Measurements from ENCODE around the gene KANK2.
"Not testable (repeated sequence)": the region's sequence is repeated elsewhere in the genome, so short reads cannot be mapped to it uniquely, and the experiment has no call there.

KANK2 gene

GRCh38 chr19:11195681-11196080, 1.7 kb downstream of the KANK2 start:
- DNase-seq, result no peak

GRCh38 chr19:11194656-11195558, 2.4 kb downstream of the KANK2 start:
- no peak for DNase-seq

DNA sequence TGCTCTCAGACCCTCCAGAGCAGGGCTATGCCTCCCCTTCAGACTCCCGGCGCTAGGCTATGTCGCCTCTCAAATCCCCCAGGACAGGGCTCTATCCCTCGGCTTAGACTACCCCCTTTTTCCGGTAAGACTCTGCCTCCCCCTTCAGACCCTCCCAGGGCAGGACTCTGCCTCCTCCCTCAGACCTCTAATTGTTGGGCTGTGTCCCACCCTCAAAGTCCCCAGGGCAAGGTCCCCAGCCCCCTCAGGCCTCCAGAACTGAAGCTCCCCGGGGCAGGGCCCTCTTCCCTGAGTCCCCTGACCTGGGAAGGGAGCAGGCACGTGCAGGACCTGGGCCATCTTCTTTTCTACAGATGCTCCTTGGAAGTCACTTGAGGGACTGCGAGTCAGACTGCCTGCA, 3.2 kb downstream of the KANK2 start:
- no peak for DNase-seq

- DNase-seq, result no peak
These were observed 4.1 kb downstream of the KANK2 start for GRCh38 chr19:11192957-11193939.

DNA sequence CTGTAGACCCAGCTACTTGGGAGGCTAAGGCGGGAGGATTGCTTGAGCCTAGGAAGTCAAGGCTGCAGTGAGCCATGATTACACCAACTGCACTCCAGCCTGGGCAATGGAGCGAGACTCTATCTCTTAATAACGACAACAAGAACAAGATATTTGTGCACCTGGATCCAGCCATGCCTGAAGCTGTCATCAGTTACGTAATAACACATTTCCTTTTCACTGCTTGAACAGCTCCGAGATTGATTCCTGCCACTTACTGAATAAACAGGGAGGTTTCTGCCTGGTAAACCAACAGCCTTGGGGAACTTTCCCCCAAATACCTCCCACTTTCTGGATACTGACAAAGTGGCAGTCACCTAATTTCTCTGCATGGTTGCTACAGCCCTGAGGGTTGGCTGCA, 5.4 kb downstream of the KANK2 start:
- DNase-seq, result no peak

DNA sequence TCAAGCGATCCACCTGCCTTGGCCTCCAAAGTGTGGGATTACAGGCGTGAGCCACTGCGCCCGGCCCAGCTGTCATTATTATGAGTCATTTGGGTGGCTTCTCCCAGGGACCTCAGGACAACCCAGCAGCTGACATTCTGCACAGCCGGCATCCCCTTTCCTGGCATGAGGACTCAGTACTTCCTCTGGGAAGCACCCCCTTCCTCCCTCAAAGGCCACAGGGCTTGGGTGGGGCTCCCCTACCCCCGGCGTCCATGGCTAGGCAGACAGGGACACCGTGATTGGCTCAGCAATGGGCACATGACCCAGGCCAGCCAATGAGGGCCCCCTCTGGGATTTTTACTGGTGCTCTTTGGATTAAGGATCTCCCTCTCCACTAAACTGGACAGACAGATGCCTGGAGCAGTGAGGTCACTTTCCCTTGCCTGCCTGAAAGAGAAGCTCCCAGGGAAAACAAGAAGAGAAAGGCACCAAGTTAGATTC, 6.0 kb downstream of the KANK2 start:
- peak; percentile 73 for DNase-seq

DNA sequence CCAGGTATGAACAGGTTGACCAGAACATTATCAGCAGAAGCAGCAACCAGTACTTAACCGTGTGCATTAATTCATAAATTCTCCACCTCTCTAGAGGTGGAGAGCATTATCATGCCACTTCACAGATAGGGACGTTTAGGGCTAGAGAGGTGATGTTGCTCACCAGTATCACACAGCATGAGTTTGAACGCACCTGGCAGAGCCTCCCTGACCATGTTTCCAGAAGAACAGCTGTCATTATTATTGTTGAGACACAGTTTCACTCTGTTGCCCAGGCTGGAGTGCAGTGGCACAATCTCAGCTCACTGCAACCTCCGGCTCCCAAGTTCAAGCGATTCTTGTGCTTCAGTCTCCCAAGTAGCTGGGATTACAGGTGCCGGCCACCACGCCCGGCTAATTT, 6.8 kb downstream of the KANK2 start:
- DNase-seq, result no peak

- no peak for DNase-seq
These were observed 9.9 kb downstream of the KANK2 start for GRCh38 chr19:11187441-11187840.

- no peak for DNase-seq
These were observed 14.4 kb downstream of the KANK2 start for GRCh38 chr19:11182994-11183393.

- no peak for DNase-seq
These were observed 15.9 kb downstream of the KANK2 start for GRCh38 chr19:11181488-11181887.

GRCh38 chr19:11180975-11181374, 16.4 kb downstream of the KANK2 start:
- DNase-seq, result not testable (repeated sequence)

- no peak for DNase-seq
These were observed 17.0 kb downstream of the KANK2 start for GRCh38 chr19:11180346-11180745.

DNA sequence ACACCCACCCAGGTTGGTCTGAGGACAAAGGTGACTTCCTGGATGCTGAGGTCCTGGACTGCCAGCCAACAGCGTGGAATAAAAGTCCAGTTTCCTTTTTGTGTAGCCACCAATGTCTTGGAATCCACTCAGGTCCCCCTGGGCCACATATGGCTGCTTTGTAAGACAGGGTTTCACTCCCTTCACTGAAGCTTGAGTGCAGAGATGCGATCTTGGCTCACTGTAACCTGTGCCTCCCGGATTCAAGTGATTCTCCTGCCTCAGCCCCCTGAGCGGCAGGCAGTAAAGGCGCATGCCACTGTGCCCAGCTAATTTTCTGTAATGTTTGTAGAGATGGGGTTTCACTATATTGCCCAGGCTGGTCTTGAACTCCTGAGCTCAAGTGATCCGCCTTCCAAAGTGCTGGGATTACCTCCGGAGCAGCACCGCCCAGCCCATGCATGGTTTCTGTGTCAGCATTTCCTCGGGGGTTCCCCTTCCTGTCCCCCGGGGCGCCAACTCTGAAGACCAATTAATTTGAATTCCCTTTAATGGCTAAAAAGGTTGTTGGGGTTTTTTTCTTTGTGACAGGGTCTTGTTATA, 17.5 kb downstream of the KANK2 start:
- no peak for DNase-seq

- DNase-seq, result not testable (repeated sequence)
These were observed 18.2 kb downstream of the KANK2 start for GRCh38 chr19:11179145-11179465.

DNA sequence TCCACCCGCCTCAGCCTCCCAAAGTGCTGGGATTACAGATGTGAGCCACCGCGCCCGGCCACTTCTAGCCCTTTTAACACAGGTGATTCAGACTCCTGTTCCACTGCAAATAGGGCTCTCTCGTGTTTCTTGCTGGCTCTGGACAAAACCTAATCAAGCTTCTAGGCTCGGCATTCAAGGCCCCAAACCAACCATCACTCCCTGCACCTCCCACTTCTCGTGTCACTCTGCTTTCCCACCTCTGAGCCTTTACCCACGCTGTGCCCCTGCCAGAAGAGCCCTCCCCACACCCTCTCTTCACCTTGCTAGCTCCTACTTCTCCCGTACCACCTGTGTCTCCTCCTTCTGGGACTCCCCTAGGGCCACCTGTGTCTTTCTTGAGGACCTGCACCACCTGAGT, 19.8 kb downstream of the KANK2 start:
- DNase-seq, result no peak

DNA sequence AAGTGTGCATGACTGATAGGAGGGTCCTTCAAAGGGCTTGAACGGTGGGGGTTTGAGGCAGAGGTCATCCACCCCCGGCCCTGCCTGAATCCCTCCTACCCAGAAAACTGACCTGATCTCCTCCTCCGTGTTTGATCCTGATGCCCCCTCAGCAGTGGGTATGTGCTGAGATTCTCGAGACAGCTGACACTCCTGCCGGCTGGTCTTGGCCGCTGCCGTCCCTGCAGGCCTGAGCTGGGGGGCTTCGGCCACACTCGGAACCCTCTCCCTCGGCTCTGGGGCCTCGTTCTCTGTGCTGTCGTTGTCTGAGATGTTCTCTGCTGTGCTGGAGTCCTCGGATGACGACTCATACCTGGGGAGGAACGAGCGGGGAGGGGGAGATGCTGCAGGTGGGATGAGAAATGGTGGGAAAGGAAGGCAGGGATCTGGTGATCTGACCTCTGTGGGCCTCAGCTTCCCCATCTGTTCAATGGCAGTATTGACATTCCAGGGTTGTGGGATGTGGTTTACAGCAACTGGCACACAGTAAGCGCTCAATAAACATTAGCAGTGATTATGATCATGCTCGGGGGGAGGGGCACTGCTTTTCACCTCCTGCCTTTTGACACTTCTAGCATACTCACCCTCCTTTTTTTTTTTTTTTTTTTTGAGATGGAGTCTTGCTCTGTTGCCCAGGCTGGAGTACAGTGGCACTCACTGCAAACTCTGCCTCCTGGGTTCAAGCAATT, 20.7 kb downstream of the KANK2 start:
- no peak for DNase-seq

DNA sequence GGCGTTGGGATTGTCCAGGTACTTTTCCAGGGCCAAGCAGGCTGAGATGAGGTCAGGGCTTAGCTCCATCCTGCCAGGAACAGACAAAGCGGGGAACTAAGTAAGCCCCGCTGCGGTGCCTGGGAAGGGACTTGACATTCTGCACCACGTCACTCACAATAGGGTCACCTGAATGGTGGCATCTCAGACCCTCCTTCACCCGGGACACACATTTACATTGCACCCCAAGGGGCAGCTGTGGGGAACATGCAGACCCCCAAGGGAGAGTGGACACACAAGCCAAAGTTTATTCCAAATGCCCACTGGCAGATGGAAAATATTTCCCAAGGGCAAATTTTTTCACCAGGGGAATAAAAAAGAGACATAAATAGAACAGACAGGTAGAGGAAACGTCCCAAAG, 21.4 kb downstream of the KANK2 start:
- DNase-seq, result no peak

DNA sequence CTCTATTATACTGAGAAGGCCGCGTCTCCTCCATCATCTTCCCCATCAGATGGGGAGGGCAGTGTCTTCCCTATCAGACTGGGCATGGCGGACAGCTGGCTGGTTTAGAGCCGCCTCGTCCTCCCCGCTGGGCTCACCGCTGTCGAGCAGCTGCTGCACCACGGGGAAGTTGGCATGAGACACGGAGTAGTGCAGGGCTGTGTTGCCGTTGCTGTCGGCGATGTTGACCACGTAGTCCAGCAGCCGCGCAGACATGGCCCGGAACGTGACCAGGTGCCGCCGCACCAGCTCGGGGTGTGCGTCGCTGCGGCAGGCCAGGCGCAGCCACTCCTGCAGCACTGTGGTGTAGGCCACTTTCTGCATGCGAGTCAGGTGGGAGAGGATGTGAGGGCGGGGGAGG, 23.0 kb downstream of the KANK2 start:
- DNase-seq, result no peak

DNA sequence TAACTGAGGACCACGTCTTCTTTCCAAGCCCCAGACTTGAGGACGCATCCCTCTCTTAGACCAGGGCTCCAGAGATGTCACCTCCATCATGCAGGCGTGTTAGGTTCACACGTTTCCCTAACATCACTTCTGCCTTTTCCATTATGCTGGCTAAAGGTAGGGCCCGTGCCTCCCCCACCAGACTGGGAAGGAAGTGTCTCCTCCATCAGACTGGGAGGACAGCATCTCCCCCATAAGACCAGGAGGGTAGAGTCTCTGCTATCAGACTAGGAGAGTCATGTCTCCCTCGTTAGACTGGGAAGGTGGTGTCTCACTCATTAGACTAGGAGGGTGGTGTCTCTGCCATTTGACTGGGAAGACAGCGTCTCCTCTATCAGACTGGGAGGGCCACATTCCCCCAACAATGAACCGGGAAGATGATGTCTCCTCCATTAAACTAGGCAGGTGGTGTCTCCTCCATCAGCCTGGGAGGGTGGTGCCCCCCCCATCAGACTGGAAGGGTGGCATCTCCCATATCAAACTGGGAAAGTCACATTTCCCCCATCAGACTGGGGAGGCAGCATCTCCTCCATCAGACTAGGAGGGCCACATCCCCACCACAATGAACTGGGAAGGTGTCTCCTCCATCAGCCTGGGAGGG, 23.7 kb downstream of the KANK2 start:
- DNase-seq, result no peak

- no peak for DNase-seq
These were observed 24.8 kb downstream of the KANK2 start for GRCh38 chr19:11172576-11172975.

- no peak for DNase-seq
These were observed 26.2 kb downstream of the KANK2 start for GRCh38 chr19:11171144-11171543.

Measured in NCI-H82 (cell line).